WI38 (cell line): ENCODE results near the gene LRRC27.
"Not testable (repeated sequence)": the region's sequence is repeated elsewhere in the genome, so short reads cannot be mapped to it uniquely, and the experiment has no call there.

Experiments
- H3K4me3 ChIP-seq: 2 replicates; pipeline ENCODE4 v1.5.1; 2011; ENCODE audit warnings: low read depth, mild to moderate bottlenecking, control low read depth, low read length
- CTCF ChIP-seq: IDR thresholded peaks from 2 replicates; pipeline ENCODE4 v1.5.1; 2012; ENCODE audit warnings: low read depth, mild to moderate bottlenecking, control low read depth, low read length

Gene LRRC27

GRCh38 chr10:132292287-132293200 is 39.4 kb upstream of the LRRC27 start:
- H3K4me3 ChIP-seq: no peak overlapping the region
- no peak for TF ChIP-seq CTCF

GRCh38 chr10:132293201-132293812 is 38.7 kb upstream of the LRRC27 start:
- TF ChIP-seq CTCF: no peak
- H3K4me3 ChIP-seq: no peak overlapping the region

DNA sequence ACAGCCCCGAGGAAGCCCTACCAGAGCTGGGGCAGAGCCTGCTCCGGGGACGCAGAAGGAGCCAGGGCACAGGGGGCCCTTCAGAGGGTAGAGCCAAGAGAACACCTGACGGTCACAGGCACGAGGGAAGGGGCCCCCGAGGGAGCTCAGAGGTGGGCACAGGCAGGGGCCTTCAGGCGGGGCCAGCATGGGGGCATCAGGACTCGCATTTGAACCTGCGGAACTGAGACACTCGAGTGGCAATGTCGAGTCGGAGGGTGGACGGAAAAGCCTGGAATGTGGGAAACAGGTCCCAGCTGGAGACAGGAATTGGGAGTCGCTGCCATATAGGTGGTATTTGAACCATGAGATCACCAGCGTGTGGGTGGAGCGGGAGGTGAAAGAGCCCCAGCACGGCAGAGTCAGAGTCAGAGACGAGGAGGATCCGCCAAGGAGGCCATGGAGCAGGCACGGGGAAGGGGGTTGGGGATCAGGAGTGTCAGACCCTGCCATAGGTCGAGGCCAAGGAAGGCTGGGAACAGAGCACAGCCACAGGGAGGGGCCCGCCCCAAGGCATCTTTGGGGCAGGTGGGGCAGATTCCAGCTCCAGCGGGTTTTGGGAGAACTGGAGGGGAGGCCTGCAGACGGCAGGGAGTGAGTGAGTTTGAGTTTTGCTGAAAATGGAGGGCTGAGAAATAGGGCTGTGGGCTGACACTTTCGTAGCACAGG is 38.0 kb upstream of the LRRC27 start:
- TF ChIP-seq CTCF: no peak
- no peak overlapping the region for H3K4me3 ChIP-seq

- TF ChIP-seq CTCF: no peak
- H3K4me3 ChIP-seq: no peak overlapping the region
Measured at GRCh38 chr10:132294561-132295318, 37.3 kb upstream of the LRRC27 start.

DNA sequence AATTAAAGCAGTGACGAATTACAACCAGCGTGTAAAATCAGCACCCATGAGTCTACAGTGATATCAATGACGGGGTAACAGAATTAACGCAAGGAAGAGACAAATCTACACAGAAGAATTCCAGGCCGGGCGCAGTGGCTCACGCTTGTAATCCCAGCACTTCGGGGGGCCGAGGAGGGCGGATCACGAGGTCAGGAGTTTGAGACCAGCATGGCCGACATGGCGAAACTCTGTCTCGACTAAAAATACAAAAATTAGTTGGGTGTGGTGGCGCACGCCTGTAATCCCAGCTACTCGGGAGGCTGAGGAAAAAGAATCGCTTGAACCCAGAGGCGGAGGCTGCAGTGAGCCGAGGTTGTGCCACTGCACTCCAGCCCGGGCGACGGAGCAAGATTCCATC is 36.5 kb upstream of the LRRC27 start:
- H3K4me3 ChIP-seq: not testable (repeated sequence)

- no peak overlapping the region for H3K4me3 ChIP-seq
Measured at GRCh38 chr10:132296666-132297443, 35.1 kb upstream of the LRRC27 start.

More at GRCh38 chr10:132296666-132297443, 35.1 kb upstream of the LRRC27 start:
- no peak for TF ChIP-seq CTCF
